H9 (cell line): ENCODE data around the gene MBNL1. TPM values are rescaled to one million over a fixed set of nuclear protein-coding genes. Genes with fewer than 3 reads are reported as not detected.

Source experiments
- DNase-seq: peaks from one replicate; pipeline ENCODE4 v3.0.0-alpha.2; 2017
- H2AFZ ChIP-seq: one replicate; pipeline ENCODE4 v1.6.1; 2013; ENCODE audit warnings: mild to moderate bottlenecking, low read length, control low read depth, moderate library complexity
- H2AK5ac ChIP-seq: 2 replicates; pipeline ENCODE4 v1.6.1; 2013; ENCODE audit warnings: low read length, control low read depth, mixed read lengths; ENCODE audit not compliant: insufficient read length
- H2BK120ac ChIP-seq: one replicate; pipeline ENCODE4 v1.6.1; 2013; ENCODE audit warnings: low read depth, mild to moderate bottlenecking, low read length, control low read depth, inconsistent platforms; ENCODE audit not compliant: poor library complexity, severe bottlenecking
- H2BK12ac ChIP-seq: 2 replicates; pipeline ENCODE4 v1.6.1; 2013; ENCODE audit warnings: low read length, control low read depth, mixed read lengths, low read depth; ENCODE audit not compliant: insufficient read length
- H2BK15ac ChIP-seq: 2 replicates; pipeline ENCODE4 v1.6.1; 2013; ENCODE audit warnings: low read depth, low read length, control low read depth
- H2BK20ac ChIP-seq: one replicate; pipeline ENCODE4 v1.6.1; 2013; ENCODE audit warnings: low read depth, mild to moderate bottlenecking, low read length, control low read depth, inconsistent platforms; ENCODE audit not compliant: poor library complexity, severe bottlenecking
- H2BK5ac ChIP-seq: 2 replicates; pipeline ENCODE4 v1.6.1; 2013; ENCODE audit warnings: low read length, control low read depth, mixed read lengths; ENCODE audit not compliant: insufficient read length
- H3K14ac ChIP-seq: 2 replicates; pipeline ENCODE4 v1.6.1; 2013; ENCODE audit warnings: low read length, control low read depth; ENCODE audit not compliant: insufficient read depth
- H3K18ac ChIP-seq: 2 replicates; pipeline ENCODE4 v1.6.1; 2013; ENCODE audit warnings: low read depth, mild to moderate bottlenecking, mixed read lengths, low read length, control low read depth; ENCODE audit not compliant: insufficient read length
- H3K23ac ChIP-seq: 2 replicates; pipeline ENCODE4 v1.6.1; 2013; ENCODE audit warnings: low read length, control low read depth, mixed read lengths, low read depth; ENCODE audit not compliant: insufficient read length
- H3K23me2 ChIP-seq: 2 replicates; pipeline ENCODE4 v1.6.1; 2013; ENCODE audit warnings: low read depth, mild to moderate bottlenecking, mixed read lengths, low read length, control low read depth; ENCODE audit not compliant: insufficient read length, poor library complexity, severe bottlenecking
- H3K27ac ChIP-seq: 2 replicates; pipeline ENCODE4 v1.5.1; 2013; ENCODE audit warnings: low read length, control low read depth, mixed read lengths, low read depth; ENCODE audit not compliant: insufficient read length
- H3K27me3 ChIP-seq: 2 replicates; pipeline ENCODE4 v1.6.1; 2013; ENCODE audit warnings: low read length, control low read depth, inconsistent platforms; ENCODE audit not compliant: insufficient read depth
- H3K4ac ChIP-seq: 2 replicates; pipeline ENCODE4 v1.6.1; 2013; ENCODE audit warnings: low read depth, mild to moderate bottlenecking, control low read depth, inconsistent platforms, low read length, moderate library complexity
- H3K4me1 ChIP-seq: 2 replicates; pipeline ENCODE4 v1.6.1; 2013; ENCODE audit warnings: low read length, control low read depth, inconsistent platforms; ENCODE audit not compliant: insufficient read depth
- H3K4me2 ChIP-seq: 2 replicates; pipeline ENCODE4 v1.6.1; 2013; ENCODE audit warnings: low read length, control low read depth, mixed read lengths; ENCODE audit not compliant: insufficient read length, insufficient read depth
- H3K56ac ChIP-seq: 2 replicates; pipeline ENCODE4 v1.6.1; 2013; ENCODE audit warnings: low read depth, mild to moderate bottlenecking, mixed read lengths, low read length, control low read depth; ENCODE audit not compliant: insufficient read length
- H3K79me1 ChIP-seq: 2 replicates; pipeline ENCODE4 v1.6.1; 2013; ENCODE audit warnings: low read depth, mild to moderate bottlenecking, moderate library complexity, low read length, control low read depth, inconsistent platforms; ENCODE audit not compliant: insufficient read depth, poor library complexity, severe bottlenecking
- H3K79me2 ChIP-seq: 2 replicates; pipeline ENCODE4 v1.6.1; 2013; ENCODE audit warnings: low read length, control low read depth, inconsistent platforms; ENCODE audit not compliant: insufficient read depth
- H3K9ac ChIP-seq: 2 replicates; pipeline ENCODE4 v1.6.1; 2013; ENCODE audit warnings: low read length, control low read depth, mixed read lengths; ENCODE audit not compliant: insufficient read length; ENCODE audit errors: extremely low read depth
- H3K9me3 ChIP-seq: one replicate; pipeline ENCODE4 v1.6.1; 2013; ENCODE audit warnings: low read depth, low read length, inconsistent platforms; ENCODE audit not compliant: control insufficient read depth
- H3T11ph ChIP-seq: one replicate; pipeline ENCODE4 v1.6.1; 2013; ENCODE audit warnings: mild to moderate bottlenecking, low read length, control low read depth, inconsistent platforms
- H4K20me1 ChIP-seq: one replicate; pipeline ENCODE4 v1.6.1; 2013; ENCODE audit not compliant: control insufficient read depth, insufficient read length, insufficient read depth
- H4K5ac ChIP-seq: 2 replicates; pipeline ENCODE4 v1.6.1; 2013; ENCODE audit warnings: low read depth, mild to moderate bottlenecking, mixed read lengths, low read length, control low read depth; ENCODE audit not compliant: insufficient read length
- H4K8ac ChIP-seq: replicated peaks from 2 replicates; pipeline ENCODE4 v1.6.1; 2013; ENCODE audit warnings: low read length, control low read depth, mixed read lengths, low read depth; ENCODE audit not compliant: insufficient read length
- H4K91ac ChIP-seq: 2 replicates; pipeline ENCODE4 v1.6.1; 2013; ENCODE audit warnings: low read depth, mild to moderate bottlenecking, moderate library complexity, mixed read lengths, low read length, control low read depth; ENCODE audit not compliant: insufficient read length
- H3K27ac Mint-ChIP-seq, 3 experiments: 2 replicates in 2 of 3; 3 replicates in 1 of 3; pipeline ENCODE4 v1.8.0; 2020 to 2021; ENCODE audit warnings: mixed read lengths in 3 of 3, mild to moderate bottlenecking in 1 of 3, moderate library complexity in 1 of 3
- H3K27me3 Mint-ChIP-seq: 2 replicates; pipeline ENCODE4 v1.8.0; 2021; ENCODE audit warnings: low read depth, mild to moderate bottlenecking, moderate library complexity, mixed read lengths
- H3K36me3 Mint-ChIP-seq, 3 experiments: 2 replicates in 2 of 3; 3 replicates in 1 of 3; pipeline ENCODE4 v1.8.0; 2020 to 2021; ENCODE audit warnings: low read depth in 3 of 3, mixed read lengths in 3 of 3; ENCODE audit not compliant: insufficient read depth in 1 of 3
- H3K4me1 Mint-ChIP-seq, 2 experiments: 2 replicates each; pipeline ENCODE4 v1.8.0; 2020; ENCODE audit warnings: mixed read lengths in 2 of 2
- H3K4me3 Mint-ChIP-seq, 2 experiments: 2 replicates in 1 of 2; 3 replicates in 1 of 2; pipeline ENCODE4 v1.8.0; 2020 to 2021; ENCODE audit warnings: mild to moderate bottlenecking in 2 of 2, mixed read lengths in 2 of 2, moderate library complexity in 1 of 2
- H3K9me3 Mint-ChIP-seq, 2 experiments: 2 replicates in 1 of 2; 3 replicates in 1 of 2; pipeline ENCODE4 v1.8.0; 2020; ENCODE audit warnings: mild to moderate bottlenecking in 2 of 2, mixed read lengths in 2 of 2, moderate library complexity in 1 of 2
- CTCF ChIP-seq: fragments of 200-600 bp; sonication (generic); conservative IDR thresholded peaks from 3 replicates; pipeline ENCODE4 v1.8.0; 2021; ENCODE audit warnings: antibody characterized with exemption, mild to moderate bottlenecking
- WGBS: extraction: QIAGEN DNeasy Blood & Tissue Kit; methylation state at CpG from one replicate; pipeline ENCODE4 v1.1.7; 2013; ENCODE audit warnings: missing lambda C conversion rate, low lambda C conversion rate, mixed read lengths; ENCODE audit not compliant: insufficient read length; ENCODE audit errors: extremely low coverage; 5-methylcytosine and 5-hydroxymethylcytosine counted together
- total RNA-seq: library from RNA; stranded (reverse); gene quantifications from 2 replicates; pipeline ENCODE4 v1.2.1, GENCODE V29; 2021

MBNL1 gene
- total RNA-seq, 1 experiment from 2014 or later = 14.9 TPM

- H2AFZ ChIP-seq = no peak overlapping the region
- Mint-ChIP-seq H3K9me3 (no peaks in the 10 kb centered on the region), H3K27ac (no peak overlapping the region), H3K4me3 (no peak overlapping the region), H3K36me3 (no peaks in the 10 kb centered on the region), H3K4me1 (peaks cover 9 to 10% of the 10 kb centered on the region in 2 experiments), H3K27me3 (no peaks in the 10 kb centered on the region)
- no peaks in the 10 kb centered on the region for H3K79me2 ChIP-seq
- H3K79me1 ChIP-seq = no peaks in the 10 kb centered on the region
- no peak overlapping the region for H3K23ac ChIP-seq
- no peak overlapping the region for H3K4ac ChIP-seq
- H3K27me3 ChIP-seq = no peaks in the 10 kb centered on the region
- no peak overlapping the region for H2BK12ac ChIP-seq
- H2BK20ac ChIP-seq = no peak overlapping the region
- no peak overlapping the region for H3K14ac ChIP-seq
- no peak for TF ChIP-seq CTCF
- no peak overlapping the region for H3K4me2 ChIP-seq
- DNase-seq = no peak
- no peak overlapping the region for H3K18ac ChIP-seq
- no peak overlapping the region for H3K56ac ChIP-seq
- no peak overlapping the region for H2BK120ac ChIP-seq
- no peaks in the 10 kb centered on the region for H3K9me3 ChIP-seq
- H3T11ph ChIP-seq = no peak overlapping the region
- no peak overlapping the region for H3K27ac ChIP-seq
- no peak overlapping the region for H4K91ac ChIP-seq
- no peaks in the 10 kb centered on the region for H3K23me2 ChIP-seq
- H4K20me1 ChIP-seq = no peaks in the 10 kb centered on the region
- no peaks in the 10 kb centered on the region for H3K4me1 ChIP-seq
- no peak overlapping the region for H2BK15ac ChIP-seq
- no peak overlapping the region for H3K9ac ChIP-seq
- H4K5ac ChIP-seq = no peak overlapping the region
- H2BK5ac ChIP-seq = no peak overlapping the region
- H4K8ac ChIP-seq = no peak overlapping the region
- no peak overlapping the region for H2AK5ac ChIP-seq
- WGBS = no CpG with 5 or more reads among the region's 1 CpG
Measured at GRCh38 chr3:152260529-152260928, 8.2 kb upstream of the MBNL1 start.
